ELF-1 (cell line): ENCODE results near the gene PAFAH1B1.

Experiments used
- DNase-seq: peaks from one replicate; pipeline ENCODE4 v3.0.0-alpha.2; 2016; ENCODE audit warnings: low read depth, low spot score

The PAFAH1B1 gene

DNA sequence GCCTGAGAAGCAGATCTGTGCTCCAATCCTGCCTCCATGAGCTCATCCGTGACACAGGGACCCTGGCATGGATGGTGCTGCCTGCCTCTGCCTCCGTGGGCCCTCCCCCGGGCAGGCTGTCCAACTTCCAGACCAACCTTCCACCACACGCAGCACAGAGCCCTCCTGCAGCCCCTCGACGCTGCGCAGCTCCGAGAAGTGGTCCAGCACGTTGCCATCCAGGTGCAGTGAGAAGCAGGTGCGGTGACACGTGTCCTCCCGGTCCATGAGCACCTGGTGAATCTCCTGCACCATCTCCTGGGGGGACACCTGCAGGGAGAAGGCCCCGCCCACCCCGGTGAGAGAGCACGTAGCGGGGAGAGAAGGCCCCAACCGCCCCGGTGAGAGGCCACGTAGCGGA lies 109.7 kb downstream of the PAFAH1B1 start:
- no peak for DNase-seq

DNA sequence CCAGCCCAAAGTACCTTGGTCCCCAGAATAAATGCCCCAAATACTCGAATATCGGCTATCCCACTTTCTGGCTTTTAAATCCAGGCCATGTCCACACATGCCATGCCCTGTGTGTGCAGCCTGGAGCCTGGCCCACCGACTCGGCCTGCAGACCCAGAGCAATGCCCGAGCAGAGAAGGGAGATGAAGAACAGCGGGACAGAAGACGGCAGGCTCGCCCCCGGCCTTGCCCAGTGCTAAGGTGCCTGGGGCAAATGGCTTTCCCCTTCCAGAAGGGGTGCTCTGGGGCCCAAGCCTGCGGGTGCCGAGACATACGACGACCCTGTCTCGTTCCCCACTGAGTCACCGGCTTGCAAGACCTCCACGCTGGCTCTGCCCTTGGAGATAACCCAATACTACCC lies 110.2 kb downstream of the PAFAH1B1 start:
- no peak for DNase-seq

DNA sequence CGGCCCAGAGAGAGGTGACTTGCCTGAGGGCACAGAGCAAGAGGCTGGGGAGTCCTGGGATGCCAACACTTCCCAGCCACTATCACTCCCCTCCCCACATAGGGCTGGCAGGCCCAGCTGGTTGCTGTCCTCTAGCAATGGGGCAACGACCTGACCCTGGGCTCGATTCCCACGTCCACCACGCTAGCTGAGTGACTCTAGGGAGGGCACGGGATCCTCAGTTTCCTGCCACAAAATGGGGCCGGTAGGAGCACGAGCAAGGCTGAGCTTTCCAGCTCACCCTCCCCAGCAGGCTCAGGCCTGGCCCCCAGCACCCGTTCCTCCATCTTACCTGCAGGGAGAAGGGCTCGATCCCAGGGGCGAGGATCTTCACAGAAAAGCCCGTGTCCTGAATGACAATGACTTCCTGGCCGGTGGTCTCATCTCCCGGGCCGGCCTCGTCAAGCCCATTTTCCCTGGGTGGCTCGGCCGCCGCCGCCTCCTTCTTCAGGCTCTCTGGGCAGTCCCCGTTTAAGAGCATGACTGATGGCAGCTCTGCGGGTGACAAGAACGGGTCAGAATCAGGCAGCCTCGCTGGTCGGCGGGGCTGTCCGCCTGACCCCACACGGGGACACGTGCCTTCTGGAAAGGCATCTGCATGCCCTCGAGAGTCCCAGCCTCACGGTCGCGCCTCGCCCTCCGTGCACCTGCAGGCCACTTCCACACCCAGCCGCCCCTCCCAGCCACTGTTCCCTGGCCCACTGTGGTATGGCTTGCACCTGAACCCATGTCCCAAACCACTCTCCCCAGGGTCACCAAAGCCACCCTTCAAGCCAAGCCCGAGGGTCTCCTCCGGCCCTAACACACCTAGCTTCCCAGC lies 110.8 kb downstream of the PAFAH1B1 start:
- DNase-seq = no peak

DNA sequence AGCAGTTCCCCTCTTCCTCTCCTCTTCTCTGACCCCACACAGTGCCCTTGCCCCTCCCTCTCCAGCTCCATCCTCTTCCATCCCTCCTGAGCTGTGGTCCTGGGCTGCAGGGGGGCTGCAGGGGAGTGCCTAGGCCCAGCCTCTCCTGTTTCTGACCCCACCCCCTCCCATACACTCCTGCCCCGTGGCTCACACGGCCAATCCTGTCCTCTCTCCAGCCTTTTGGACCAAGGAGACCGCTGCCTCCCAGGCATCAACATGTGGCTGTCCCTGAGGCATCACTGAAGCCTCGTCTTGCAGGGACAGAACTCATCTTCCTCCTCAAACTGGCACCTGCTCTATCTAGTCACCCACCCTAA lies 111.4 kb downstream of the PAFAH1B1 start:
- DNase-seq = no peak

DNA sequence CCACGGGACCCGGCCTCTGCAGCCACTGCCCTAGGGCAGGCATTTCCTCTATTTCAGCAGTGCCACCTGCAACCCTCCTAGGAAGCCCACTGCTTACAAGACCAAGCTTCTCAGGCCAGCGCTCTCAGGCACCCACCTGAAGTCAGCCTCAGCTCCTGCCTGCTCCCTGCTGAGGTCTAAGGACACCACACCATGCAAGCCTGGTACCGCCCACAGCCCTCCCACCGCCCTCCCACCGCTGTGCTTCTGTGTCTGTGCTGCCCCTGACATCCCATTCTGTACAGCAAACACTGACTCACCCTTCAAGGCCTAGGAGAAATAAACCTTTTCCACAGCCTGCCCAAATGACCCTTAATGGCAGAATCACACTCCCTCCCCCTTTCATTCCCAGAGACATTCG lies 111.8 kb downstream of the PAFAH1B1 start:
- no peak for DNase-seq

DNA sequence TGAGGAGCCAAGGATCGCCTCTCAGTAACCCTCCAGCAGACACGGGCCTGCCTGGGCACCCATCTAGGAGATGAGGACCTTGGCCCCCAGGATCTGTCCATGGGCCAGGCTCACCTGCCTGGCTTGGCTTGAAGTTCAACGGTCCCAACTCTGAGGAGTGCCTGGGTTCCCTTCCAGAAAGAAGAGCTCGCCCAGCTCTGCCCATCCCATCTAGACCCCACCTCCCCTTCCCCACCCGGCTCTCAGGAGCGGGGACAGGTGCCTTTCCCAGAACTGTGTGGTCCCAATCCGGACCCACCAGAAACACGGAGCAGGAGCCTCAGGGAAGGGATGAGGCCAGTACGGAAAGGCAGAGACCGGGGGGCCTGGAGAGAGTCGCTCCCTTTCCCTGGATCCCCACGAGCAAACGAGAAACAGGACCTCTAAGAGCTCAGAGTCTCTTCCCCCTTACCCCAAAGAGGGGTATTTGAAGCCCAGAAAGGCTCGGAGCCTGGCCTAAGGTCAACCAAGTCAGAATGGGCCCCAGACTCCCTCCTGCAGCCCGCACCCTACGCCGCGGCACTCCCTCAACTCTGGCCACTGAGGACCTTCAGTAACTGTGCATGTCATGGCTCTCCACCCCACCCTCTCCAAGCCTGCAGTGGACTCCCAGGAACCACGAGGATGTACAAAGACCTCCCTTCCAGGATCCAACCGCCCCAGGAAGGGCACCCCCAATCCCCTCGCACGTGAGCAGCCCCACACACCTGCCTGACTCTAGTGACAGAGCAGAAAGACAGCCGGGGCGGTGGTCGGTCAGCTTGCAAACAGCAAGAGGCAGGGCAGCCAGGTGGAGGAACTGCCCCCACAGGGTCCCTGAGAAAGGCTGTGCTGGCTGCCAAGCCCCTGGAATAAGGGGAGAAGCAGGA lies 112.7 kb downstream of the PAFAH1B1 start:
- DNase-seq = no peak

DNA sequence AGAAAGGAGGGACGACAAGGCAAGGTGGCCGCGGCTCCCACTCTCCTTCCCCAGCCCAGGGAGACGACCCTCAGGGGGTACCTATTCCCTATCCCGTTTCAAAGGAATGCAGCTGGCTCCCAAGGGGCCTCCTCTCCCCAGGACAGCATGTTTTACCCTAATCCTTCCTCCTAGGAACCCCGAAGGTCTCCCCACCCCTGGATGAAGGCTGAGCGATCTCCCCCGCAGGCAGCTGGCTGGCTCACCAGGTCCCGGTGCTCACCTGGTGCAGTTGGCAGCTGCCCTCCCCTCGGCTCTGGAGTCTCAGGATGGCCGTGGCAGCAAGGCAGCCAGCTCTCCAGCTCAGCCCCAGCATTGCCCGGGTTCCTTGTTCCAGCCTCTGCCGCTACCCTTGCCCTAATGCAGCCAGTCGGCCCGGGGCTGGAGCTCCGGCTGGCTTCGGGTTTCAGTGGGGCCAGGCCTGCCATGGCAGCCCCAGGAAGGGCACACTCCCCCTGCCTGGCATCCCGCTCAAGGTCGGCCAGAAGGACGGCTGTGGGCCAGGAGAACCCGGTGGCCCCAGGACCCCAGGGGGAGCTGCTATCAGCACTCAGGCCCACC lies 113.6 kb downstream of the PAFAH1B1 start:
- DNase-seq = no peak

DNA sequence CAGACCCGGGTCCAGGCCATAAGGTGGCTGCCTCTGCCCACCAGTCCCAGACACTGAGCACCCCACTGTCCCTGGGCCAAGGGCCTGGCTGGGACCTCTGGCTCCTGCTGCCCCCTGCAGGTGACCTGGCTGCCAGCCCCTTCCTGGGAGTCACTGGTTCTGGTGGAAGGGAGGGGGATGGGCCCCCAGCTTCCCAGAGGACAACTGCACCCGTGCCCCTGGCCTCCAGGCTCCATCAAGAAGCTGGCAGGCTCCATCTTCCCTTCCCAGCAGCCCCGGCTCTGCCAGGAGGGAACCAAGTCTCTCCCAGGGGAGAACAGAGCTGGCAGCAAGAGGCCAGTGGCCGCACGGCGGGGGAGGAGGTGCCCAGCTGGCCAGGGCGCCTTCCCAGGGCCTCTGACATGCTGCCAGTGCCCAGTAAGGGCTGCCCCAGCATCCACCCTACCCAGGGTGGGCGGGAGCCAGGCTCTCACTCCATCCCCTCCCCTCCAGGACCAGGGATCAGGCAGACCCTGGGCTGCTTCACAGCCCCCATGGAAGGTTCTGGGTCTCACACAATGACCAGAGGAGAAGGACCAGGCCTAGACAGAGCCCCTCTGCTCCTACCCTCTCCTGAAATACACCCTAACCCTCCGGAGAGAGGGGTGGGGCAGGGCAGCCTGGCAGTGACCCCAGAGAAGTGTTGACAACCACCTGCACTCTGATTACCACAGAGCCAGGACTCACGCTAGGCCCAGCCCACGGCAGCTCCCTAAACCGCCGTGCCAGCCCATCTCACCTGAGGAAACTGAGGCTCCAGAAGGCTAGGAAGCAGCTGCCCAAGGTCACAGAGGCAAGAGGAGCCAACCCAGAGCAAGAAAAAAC lies 114.5 kb downstream of the PAFAH1B1 start:
- DNase-seq = peak; percentile 58

DNA sequence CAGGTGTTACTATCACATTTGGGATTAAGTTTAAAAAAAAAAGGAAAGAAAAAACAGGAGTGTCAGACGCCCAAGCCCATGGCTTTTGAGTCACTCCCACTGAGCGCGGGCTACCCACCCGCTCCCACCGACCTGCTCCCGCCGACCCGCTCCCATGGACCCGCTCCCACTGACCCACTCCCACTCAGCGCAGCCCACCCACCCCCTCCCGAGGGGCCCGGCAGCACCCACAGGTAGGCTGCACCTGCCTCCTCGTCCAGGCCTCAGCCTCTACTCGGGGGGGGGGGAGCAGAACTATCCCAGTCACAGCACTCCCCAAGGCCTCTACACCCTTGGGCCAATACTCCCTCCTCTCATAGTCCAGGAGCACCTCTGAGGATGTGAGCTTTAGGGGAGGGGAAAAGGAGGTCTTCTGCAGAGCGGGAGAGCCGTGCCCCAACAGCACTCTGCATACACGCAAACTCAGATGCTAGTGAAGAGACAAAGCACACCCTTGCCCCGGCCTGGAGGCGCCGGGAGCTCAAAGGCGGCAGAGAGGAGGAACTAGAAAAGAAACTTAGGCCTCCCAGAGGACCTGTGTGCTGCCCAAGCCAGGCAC lies 115.2 kb downstream of the PAFAH1B1 start:
- DNase-seq = no peak

DNA sequence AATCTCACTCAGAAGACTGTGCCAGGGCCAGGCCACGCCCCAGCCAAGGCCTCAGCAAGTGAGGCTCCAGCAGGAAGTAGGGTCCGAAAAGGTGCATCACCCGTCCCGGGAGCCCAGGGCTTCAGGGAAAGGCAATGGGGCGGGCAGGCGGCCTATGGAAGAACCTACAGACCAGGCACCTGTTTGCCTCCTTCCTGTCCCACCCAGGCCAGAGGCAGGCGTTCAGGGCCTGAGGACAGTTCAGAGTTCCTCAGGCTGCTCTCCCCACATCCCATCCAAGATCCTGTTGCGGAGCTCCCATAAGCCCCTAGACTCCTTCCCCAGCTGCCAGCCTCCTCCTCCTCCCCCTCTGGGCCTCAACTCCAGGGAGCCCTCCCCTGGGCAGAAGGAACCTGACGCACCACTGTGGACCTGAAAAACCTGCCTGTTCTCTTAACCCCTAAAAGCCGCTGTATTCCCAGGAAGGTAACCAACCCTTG lies 115.8 kb downstream of the PAFAH1B1 start:
- peak; percentile 70 for DNase-seq

DNA sequence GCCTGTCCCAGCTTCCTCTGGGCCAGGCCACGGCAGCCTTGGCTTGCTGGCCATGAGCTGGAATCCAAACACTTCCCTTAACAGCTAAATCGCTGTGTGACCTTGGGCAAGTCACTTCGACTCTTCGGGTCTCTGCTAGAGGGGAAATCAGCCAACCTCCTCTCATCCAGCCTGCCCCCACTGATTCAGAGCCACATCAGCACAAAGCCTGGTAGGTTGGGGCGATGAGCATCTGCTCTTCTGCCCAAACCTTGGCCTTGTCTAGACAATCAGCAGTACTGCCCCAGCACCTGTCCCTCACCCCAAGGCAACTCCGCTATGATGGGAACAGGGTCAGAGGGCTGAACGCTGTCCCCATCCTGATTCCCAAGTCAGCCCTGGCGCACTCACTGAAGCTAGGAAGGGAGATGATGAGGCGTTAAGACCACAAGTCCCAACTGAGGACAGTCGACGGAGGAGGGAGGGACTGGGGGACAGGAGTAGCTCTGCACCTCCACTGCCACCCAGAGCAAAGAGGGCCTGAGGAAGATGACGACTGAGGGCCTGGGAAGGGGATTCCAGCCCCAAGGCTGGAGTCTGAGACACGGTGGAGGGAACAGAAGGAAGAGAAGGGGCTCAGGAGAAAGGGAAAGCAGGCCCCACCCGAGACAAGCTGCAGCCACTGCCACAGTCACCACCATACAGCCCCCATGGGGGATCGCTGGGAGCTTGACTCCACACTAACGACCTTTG lies 116.8 kb downstream of the PAFAH1B1 start:
- DNase-seq = no peak

DNA sequence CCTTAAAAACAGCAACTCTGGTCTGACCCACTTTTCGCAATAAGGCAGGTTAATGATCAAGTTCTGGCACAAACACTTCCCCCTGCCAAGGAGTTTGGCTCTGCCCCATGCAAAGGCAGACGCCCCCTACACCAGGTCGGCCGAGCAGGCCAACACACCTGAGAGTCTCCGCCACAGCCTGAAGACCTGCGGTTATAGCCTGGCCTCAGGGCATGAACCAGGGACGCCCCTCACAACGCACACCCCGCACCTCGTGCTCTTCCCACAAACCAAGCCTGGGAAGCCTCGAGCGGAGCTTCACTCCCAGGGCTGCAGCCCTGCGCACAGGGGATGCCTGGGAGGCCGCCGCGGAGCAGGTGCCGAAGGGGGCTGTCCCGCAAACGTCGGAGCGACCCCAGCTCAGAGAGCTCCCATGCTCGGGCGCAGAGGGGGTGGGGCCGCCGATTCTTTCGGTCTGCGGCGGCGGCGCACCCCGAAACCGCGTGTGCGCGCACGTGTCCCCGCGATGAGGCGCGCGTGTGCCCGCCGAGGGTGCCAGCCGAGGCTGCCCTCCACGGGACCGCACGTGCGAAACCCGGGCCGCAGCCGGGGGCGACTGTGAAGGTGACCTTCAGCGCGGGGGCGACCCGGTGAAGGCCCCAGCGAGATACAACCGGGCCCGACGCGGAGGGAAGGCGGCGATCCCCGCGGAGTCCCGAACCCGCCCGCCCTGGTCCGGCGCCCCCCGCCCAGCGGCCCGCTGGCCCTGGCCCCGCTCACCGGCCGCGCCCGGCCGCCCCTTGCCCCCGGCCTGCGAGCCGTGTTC lies 117.6 kb downstream of the PAFAH1B1 start:
- DNase-seq = peak; percentile 57

DNA sequence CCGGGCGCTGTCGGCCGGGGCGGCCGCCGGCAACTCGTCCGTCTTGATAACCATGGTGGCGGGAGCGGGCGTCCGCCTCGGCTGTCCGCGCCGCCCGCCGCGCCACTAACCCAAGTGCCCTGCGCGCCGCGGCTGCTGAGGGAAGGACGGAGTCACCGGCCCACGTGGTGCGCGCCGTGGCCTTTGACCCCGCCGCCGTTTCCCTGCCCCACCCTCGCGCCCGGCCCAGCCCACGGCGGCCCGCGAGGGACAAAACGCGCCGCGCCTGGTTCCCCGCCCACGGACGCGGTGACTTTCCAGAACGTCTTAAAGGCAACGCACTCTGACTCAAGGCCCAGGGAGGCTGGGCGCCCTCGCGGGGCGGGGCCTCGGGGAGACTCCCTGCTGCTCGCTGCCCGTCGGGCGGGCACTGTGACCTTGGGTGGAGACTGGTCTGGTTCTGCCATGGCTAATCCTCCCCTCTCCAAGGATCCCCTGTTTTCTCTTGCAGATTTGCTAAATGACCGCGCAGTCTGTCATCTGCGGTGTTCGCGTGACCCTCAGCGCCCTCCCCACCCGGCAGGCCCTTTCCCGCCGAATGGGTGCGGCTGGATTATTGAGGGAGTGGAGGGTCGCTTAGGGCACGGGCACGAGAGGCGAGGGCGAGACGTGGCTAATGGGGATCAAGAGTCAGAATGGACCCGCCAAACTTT lies 118.3 kb downstream of the PAFAH1B1 start, which contains the start of gene CLUH:
CLUH (minus strand) TSS at position 157 of the 692 bp plus-strand sequence; CDS start at position 54, 103 bp downstream.
- peak; percentile 92 for DNase-seq

DNA sequence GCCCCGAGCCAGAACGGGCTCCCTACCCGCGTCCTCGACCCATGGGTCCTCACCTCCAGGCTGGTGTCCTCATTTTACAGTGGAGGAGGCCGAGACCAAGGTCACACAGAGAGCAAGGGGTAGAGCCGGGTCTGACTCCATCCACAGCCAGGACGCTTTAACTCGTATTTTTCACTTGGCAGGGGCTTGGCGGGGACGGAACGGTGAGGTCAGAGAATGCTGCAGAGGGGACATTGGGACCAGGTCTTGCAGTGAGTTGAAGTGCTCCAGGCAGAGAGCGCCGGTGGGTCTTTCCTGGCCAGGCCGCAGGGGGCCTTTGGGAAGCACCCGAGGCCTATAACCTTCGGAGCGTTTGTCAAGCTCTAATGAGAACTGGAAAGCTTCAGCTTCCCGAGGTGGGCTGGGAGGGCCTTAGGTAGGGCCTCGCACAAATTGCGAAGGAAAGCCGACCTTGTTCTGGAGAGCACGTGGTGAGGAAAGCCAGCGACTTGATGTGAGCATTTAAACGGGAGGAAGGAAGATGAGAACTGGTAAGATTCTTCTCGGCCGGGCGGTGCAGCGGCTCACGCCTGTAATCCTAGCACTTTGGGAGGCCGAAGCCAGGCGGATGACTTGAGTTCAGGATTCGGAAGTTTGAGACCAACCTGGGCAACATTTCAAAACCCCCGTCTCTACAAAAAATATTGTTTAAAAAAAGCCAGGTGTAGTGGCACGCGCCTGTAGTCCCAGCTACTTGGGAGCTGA lies 119.0 kb downstream of the PAFAH1B1 start:
- DNase-seq = peak; percentile 74

DNA sequence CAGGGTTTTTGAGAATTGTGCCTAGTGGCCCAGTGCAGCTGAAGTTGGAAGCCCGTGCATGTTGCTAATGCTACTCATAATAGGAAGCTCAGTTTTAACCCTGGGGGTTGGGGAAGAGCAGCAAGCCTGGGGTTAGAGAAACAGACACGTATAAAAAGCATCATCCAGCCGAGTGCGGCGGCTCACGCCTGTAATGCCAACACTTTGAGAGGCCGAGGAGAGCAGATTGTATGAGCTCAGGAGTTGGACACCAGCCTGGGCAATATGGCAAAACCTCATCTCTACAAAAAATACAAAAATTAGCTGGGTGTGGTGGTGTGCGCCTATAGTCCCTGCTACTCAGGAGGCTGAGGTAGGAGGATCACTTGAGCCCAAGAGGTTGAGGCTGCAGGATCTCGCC lies 120.4 kb downstream of the PAFAH1B1 start:
- DNase-seq = no peak

DNA sequence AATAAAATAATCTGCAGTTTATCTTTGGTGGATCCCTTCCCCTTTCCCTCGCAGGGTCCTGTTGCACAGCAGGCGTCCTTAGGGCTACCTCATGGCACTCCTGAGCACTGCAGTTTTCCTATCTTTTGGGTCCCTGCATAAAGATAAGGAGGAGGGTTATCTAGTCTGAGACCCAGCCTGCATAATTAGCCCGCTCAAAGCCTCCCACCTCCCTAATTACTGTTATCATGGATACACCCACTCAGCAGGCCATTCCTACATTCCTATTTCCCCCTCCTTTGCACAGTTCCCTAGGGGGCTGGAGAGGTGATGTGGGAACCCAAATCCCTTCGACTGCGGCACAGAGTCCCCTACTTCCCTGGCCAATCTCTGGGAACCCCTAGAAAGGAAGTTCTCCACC lies 123.2 kb downstream of the PAFAH1B1 start:
- DNase-seq = peak; percentile 55

DNA sequence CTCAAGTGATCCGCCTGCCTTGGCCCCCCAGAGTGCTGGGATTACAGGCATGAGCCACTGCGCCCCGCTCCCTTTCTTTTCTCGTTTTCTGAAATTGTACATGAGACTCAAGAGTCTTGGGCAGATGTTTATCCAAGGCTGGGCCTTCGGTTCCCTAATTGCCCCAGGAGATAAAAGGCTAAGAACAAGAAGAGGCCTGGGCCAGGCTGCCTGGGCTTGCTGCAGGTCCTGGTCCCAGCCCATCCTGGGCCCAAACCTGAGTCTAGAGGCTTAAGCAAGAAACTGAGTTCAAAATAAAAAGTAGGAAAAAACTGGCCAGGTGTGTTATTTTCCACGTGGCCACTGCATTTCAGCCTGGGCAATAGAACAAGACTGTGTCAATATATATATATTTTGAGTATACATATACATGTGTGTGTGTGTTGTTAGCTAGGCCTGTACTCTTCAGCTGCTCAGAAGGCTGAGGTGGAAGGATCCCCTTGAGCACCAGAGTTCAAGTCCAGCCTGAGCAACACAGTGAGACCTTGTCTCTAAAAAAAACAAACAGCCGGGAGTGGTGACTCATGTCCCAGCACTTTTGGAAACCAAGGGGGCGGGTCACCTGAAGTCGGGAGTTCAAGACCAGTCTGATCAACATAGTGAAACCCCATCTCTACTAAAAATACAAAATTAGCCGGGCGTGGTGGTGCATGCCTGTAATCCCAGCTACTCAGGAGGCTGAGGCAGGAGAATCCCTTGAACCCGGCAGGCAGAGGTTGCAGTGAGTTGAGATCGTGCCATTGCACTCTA lies 124.9 kb downstream of the PAFAH1B1 start:
- DNase-seq = no peak
